GM21723 (cell line): ENCODE data around the gene LMTK3.
"Not testable (repeated sequence)": the region's sequence is repeated elsewhere in the genome, so short reads cannot be mapped to it uniquely, and the experiment has no call there.

ENCODE experiments used
- ATAC-seq: cut with Tn5 transposase; IDR thresholded peaks from one replicate; pipeline ENCODE4 v1.9.1; 2021; ENCODE audit warnings: mild to moderate bottlenecking, moderate library complexity; ENCODE audit not compliant: unreplicated experiment

Gene LMTK3

DNA sequence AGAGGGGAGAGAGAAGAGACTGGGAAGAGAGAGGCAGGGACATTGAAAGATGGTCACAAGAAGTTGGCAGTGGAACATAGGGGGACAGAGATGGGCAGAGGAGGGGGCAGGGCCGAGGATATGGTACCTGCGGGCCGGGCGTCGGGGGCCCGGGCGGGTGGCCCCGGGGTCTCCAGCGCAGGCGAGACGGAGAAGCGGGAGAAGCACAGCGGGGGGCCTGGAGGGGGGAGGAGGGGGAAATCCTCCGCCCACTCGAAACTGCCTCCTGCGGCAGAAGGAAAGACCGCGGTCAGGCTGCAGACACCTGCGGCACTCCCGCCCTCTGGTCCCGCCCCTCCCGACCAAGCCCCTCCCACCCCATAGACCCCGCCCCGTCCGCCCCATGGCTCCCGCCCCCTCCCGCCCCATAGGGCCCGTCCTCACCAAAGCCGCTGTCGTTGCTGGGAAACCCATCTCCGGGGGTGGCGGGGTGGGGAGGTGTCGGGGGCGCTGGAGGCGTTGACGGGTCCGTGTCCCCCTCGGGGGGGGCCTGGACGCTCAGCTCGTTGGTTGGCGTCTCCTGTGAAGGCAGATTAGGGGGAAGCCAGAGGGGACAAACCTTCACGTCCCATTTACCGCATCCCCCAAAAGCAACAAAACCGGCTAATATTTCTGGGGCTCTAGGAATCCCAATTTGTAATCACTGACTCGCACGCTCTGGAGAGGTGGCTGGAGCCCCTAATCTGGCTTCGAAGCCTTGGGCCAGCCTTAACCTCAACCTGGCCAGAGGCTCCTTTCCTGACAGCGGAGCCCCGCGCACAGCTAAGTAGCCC is 20.4 kb downstream of the LMTK3 start:
- ATAC-seq, result no peak

DNA sequence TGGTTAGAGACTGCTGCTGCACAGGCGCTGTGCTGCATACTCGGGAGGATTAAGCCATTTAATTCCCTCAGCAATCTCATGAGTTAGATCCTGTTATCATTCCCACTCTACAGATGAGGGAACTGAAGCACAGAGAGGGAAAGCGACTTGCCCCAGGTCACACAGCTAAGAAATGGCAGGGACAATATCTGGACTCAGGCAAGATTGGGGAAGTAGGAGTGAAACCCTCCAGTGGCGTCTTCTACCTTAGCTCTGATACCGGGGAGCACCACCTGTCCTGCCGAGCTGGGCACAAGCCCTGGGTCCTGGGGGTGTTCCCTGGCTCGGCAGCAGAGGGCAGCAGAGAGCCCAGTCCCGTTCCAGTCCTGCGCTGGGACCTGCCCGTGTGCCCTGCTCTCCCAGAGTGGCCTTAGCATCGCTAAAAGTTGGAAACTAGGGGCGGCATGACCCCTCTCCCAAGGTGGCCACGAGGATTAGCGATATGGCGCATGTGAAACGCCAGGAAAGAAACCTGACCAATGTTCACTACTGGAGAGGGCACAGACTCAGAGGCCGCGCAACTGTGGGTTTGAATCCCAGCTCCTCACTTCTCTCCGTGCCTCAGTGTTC is 21.9 kb downstream of the LMTK3 start:
- no peak for ATAC-seq

DNA sequence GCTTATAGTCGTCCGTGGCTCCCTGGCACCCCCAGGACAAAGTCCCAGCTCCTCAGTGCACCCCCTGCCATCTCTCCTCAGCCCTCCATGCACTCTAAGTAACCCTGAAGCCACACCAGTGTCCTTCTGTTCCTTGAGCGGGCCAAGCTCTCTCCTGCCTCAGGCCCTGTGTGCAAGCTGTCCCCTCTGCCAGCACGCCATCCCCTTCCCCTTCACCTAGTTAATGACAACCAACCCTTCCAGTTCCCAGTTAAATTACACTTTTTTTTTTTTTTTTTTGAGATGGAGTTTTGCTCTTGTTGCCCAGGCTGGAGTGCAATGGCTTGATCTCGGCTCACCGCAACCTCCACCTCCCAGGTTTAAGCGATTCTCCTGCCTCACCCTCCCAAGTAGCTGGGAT is 23.2 kb downstream of the LMTK3 start:
- ATAC-seq, result not testable (repeated sequence)

DNA sequence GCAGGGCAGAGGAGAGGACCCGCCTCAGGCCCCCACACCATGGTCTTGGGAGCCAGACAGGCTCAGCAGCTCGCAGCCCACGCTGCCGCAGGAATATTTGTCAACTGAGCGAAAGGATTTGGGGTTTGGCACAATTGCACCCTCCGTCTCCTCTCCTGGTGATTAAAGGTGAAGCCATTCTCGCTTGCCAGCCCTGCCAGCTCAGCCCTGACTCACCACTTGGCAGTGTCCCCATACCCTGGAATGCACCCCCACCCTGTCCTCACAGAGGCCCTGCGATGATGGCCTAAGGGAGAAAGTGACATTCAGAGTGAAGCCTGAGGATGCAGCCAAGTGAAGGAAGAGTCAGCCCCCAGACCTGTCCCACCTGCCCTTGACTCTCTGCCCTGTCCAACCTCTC is 23.7 kb downstream of the LMTK3 start:
- ATAC-seq, result no peak

DNA sequence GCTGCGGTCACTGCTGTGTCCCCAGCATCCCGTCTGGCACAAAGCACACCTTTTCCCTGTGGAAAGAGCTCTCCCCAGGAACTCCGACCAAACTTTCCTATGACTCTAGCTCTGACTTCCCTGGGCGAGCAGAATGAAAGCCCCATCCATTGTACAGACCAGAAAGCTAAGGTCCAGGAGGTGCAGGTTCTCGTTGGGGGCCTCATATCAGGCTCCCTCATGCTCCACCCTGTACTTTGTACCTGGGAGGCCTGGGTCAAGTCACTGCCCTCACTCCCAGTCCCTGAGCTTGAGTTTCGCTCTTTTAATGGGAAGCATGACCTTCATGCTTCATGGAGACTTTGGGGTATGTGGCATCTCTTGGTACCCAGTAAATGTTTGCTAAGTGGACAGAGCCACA is 24.1 kb downstream of the LMTK3 start:
- ATAC-seq, result no peak

DNA sequence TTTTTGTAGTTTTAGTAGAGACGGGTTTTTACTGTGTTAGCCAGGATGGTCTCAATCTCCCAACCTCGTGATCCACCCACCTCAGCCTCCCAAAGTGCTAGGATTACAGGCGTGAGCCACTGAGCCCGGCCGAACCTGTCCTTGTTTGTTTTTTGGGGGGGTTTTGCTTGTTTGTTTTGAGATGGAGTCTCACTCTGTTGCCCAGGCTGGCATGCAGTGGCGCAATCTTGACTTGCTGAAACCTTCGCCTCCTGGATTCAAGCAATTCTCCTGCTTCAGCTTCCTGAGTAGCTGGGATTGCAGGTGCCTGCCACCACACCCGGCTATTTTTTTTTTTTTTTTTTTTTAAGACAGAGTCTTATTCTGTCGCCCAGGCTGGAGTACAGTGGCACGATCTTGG is 24.9 kb downstream of the LMTK3 start:
- not testable (repeated sequence) for ATAC-seq

DNA sequence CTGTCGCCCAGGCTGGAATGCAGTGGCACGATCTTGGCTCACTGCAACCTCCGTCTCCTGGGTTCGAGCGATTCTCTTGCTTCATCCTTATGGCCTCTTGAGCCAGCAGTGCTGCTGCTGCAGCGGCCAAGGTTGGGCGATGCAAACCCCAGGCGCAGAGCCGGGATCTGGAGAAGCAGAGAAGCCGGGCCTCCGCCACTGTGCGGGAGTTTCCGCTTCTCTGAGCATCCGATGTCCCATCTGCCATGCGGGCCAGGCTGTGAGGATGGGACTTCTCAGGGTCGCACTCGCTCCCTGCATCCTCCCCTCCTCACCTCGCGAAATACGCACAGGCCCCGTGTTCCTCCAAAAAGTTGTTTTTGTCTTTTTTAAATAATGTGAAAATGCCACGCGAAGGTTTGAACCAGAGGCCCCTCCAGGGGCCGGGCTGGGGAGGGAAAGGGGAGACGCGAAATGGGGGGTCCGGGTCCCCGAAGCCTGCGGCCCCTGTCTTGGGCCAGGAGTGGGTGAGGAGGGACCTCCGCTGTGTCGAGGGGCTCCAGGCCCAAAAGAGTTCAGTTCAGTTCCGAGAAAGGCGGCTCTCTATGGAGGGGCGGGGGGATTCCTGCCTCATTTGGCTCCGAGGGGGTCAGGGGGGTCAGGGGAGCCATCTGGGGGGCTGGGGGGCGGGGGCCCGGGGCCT is 26.6 kb downstream of the LMTK3 start:
- no peak for ATAC-seq

DNA sequence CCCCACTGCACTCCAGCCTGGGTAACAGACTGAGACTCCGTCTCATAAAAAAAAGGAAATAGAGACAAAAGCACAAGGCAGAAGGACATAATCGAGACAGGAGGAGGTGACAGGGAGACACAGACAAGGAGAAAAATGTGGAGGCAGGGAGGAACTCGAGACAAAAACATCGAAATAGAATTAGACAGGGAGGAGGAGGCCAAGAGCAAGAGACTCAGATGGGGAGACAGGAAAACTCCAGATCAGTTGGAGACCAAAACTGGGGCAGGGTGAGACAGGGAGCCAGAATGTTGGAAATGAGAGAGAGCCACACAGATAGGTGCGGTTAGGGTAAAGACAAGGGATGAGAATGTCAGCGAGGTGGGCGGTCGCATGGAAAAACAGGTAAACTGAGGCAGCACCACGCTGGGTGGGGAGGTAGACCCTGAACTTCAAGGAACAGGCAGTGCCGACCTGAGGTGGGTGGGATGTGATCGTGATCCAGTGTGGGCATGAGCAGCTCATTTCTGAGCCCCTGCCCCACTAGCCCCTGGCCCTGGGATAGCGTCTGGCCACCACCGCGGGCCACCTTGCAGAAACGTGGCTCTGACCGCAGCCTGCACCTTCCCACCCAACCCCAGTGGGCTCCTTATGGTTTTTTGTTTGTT is 27.3 kb downstream of the LMTK3 start:
- ATAC-seq, result no peak

DNA sequence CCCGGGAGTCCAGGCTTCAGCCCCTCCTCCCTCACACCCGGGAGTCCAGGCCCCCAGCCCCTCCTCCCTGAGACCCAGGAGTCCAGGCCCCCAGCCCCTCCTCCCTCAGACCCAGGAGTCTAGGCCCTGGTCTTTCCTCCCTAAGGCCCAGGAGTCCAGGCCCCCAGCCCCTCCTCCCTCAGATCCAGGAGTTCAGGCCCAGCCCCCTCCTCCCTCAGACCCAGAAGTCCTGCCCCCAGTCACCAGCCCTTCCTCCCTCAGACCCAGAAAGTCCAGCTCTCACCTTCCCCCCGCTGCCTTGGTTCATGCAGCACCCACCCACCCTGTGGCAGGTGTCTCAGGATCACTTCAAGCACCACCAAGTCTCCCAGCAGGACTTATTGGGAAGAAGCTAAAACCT is 28.3 kb downstream of the LMTK3 start:
- no peak for ATAC-seq

DNA sequence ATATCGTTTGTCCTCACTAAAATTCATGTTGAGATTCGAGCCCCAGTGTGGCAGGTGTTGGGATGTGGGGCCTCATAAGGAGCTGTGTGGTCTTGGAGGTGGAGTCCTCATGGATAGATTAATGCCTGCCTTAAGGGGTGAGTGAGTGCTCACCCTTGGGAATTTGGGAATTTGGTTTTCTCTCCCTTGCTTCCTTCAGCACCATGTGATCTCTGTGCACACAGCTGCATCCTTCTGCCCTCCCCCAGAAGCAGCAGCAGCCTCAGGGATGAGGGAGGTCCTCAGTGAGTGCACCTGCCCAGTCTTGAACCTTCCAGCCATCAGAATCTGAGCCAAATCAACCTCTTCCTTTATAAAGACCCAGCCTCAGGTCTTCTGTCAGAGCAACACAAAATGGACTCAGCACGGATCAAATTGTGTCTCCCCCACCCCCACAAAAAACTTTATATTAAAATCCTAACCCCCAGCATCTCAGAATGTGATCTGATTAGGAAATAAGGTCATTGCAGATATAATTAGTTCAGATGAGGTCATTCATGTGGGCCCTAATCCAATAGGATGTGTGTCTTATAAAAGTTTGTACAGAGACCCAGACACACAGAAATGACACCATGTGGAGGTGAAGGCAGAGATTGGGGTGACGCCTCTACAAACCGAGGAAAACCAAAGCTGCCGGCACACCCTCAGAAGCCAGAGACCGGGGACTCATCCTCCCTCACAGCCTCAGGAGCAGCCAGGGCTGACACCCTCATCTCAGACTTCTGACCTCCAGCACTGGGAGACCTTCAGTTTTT is 29.6 kb downstream of the LMTK3 start:
- no peak for ATAC-seq

DNA sequence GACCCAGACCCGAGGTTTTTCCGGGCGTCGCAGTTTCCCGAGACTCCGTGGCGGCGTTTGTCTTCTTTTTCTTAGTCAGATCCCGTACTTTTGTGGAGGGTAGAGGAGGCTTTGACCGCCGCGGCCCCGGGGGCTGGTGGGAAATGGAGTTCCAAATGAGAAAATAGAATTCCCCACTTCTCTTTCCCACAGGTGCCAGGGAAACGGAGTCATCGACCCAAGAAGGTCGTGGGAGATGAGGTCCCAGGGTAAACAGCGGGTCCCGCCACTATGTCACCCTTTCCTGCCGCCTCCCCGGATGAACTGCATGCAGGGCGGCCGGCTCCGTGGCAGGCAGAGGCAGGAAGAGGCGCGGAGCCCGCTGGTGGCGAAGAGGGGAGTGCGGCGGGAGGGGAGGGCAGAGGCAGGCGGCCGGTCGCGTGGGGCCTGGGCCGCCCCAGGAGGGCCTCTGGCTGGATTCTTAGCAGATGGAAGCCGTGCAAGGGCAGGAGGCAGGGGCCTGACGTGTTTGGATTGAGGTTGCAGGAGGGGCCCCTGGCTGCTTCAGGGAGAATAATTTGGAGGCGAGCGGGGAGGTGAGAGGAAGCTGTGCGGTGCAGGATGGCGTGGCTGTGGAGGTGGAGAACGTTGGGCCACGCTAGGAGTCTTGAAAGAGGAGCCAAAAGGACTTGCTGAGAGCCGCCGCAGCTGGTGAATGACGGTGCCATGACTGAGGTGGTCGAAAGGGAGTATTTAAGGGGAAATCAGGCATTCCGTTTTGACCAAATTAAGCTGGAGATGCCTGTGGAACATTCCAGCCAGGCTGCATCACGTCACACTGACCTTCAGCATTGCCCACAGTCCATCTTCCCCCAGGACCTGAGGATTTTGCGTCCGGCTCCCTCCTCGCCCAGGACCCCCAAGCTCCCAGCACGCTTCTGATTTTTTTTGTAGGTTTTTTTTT is 30.8 kb downstream of the LMTK3 start:
- ATAC-seq, result no peak

DNA sequence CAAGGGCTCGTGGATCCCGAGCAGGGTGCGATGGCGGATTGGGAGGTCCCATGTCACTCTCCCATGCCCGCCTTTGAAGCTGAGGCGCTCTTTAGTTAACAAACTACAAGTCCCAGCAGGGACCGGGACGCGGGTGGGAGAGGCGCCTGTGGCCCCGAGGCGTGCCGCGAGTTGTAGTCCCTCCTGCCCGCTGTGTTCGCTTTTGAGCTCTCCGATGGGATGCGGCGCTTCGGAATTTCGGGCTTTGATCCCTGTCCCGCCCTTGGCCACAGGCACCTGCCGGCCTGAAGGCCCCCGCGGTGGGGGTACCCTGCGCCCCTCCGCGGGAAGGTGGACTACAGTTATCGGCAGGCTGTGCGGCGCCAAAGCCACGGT is 31.5 kb downstream of the LMTK3 start:
- no peak for ATAC-seq

DNA sequence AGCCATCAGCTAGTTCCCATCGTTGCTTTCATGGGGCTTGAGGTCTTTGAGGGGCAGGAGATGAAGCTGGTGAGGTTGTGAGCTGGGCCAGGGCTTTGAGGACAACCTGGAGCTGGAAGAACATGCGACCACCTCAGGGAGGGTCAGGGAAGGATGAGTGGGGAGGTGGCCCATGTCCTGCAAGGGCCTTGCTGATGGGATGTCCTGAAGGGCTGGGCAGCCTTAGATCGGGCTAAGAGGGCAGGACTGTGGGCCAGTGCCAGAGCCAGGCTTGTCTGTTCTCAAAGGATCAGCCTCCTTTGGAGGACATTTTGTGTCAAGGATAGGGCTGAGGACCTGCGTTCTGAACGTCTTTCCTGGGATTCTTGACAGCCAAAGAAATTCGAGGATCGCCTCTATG is 31.9 kb downstream of the LMTK3 start:
- ATAC-seq, result no peak

DNA sequence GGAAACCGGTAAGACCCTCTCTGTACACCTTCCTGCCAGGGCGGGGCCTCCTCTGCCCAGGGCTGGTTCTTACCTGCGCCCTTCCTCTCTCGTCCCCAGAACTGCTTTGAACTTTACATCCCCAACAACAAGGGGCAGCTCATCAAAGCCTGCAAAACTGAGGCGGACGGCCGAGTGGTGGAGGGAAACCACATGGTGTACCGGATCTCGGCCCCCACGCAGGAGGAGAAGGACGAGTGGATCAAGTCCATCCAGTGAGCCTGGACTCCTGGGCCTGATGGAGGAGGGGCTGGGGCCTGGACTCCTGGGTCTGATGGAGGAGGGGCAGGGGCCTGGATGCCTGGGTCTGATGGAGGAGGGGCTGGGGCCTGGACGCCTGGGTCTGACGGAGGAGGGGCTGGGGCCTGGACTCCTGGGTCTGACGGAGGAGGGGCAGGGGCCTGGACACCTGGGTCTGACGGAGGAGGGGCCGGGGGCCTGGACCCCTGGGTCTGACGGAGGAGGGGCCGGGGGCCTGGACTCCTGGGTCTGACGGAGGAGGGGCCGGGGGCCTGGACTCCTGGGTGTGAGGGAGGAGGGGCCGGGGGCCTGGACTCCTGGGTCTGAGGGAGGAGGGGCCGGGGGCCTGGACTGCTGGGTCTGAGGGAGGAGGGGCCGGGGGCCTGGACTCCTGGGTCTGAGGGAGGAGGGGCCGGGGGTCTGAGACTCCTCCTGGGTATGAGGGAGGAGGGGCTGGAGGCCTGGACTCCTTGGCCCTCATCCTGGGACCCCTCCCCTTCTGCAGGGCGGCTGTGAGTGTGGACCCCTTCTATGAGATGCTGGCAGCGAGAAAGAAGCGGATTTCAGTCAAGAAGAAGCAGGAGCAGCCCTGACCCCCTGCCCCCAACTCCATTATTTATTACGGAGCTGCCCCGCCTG is 33.0 kb downstream of the LMTK3 start:
- no peak for ATAC-seq

DNA sequence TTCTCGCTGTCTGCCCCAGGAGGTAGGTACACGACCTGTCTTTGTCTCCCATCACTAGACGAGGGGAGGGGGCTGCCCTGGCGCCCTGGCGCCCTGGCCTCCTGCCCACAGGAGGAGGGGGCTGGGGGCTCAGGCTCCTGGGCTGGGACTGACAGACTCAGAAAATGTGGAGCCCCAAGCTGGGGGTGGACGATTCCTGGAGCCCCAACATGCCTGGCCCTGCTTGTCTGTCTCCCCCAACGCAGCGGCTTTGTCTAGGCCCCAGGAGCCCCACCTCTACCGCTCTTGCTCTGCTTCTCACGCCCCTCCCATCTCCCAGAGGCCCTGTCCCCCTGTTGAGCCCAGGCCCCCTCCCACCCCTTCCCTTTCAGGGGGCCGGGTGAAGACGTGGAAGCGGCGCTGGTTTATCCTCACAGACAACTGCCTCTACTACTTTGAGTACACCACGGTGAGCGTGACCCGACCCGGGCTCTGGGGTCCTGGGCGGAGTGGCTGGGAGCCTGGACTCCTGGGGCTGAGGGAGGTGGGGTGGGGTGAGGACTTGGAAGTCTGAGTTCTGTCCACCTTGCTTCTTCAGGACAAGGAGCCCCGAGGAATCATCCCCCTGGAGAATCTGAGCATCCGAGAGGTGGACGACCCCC is 33.8 kb downstream of the LMTK3 start:
- no peak for ATAC-seq

DNA sequence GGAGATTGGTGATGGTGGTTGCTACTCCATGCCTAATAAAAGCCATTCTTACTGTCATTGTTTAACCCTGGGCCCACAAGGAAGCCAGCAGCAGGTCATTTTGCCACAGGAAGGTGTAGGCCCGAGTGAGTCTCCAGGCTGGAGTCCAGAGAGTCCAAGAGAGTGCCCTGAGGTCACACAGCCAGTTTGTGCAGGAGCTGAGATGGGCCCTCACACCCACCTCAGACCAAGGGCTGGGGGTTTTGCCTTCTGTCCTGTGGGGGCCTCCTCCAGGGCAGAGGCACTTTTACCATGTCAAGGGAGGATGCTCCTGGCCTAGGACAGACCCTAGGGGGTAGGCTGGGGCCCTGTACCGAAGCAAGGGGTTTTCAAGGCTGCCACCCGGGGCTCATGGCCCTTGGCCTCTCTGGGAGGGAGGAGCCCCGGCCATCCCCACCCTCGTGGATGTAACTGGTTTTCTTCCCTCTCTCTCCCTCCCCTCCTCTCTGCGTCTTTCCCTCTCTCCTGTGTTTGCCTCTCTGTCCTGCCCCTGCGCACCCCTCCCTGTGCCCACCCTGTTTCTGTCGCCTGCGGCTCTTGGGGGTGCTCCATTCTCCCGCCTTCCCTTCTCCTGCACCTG is 34.5 kb downstream of the LMTK3 start:
- ATAC-seq, result no peak

DNA sequence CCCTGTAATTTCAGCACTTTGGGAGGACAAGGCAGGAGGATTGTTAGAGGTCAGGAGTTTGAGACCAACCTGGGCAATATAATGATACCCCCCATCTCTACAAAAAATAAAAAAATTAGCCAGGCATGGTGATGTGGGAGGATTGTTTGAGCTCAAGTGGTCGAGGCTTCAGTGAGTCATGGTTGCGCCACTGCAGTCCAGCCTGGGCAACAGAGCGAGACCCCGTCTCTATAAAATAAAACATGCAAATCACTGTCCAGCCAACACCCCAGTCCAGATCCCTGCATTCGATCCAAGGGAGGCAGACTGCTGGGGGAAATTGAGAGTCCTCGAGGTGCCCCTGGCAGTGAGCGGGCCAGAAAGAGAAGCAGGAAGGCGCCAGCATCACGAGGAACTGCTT is 35.5 kb downstream of the LMTK3 start:
- ATAC-seq, result no peak
